Neutrophil (primary cell): ENCODE data around the gene LCE2D.
"Not testable (repeated sequence)": the region's sequence is repeated elsewhere in the genome, so short reads cannot be mapped to it uniquely, and the experiment has no call there.

ENCODE experiments used
- H3K27ac ChIP-seq: fragments of 200-600 bp; sonication (generic); 2 replicates; pipeline ENCODE4 v1.5.1; 2016; ENCODE audit warnings: mild to moderate bottlenecking, moderate library complexity
- H3K27me3 ChIP-seq: fragments of 200-600 bp; sonication (generic); 2 replicates; pipeline ENCODE4 v1.6.0; 2016; ENCODE audit warnings: mild to moderate bottlenecking
- H3K36me3 ChIP-seq: fragments of 200-600 bp; sonication (generic); 2 replicates; pipeline ENCODE4 v1.5.1; 2017
- H3K4me1 ChIP-seq, 2 experiments: fragments of 200-600 bp in 1 of 2; sonication (generic) in 1 of 2; 1 replicate in 1 of 2; 2 replicates in 1 of 2; pipeline versions ENCODE4 v1.5.1 to v1.6.1; 2013 to 2016; ENCODE audit warnings: low read depth in 1 of 2, low read length in 1 of 2, mild to moderate bottlenecking in 1 of 2, moderate library complexity in 1 of 2; ENCODE audit not compliant: control insufficient read depth in 1 of 2, insufficient read depth in 1 of 2
- H3K4me3 ChIP-seq, 2 experiments: fragments of 200-600 bp in 1 of 2; sonication (generic) in 1 of 2; 1 replicate in 1 of 2; 2 replicates in 1 of 2; pipeline ENCODE4 v1.5.1; 2013 to 2016; ENCODE audit warnings: low read depth in 1 of 2, low read length in 1 of 2, mild to moderate bottlenecking in 1 of 2, moderate library complexity in 1 of 2
- H3K9me3 ChIP-seq: fragments of 200-600 bp; sonication (generic); 2 replicates; pipeline ENCODE4 v1.5.1; 2016
- TF ChIP-seq, protein P1 (sequence below): fragments of 200-600 bp; sonication (generic); IDR thresholded peaks from 2 replicates; pipeline ENCODE4 v1.5.1; 2016; ENCODE audit warnings: antibody characterized with exemption

The LCE2D gene

DNA sequence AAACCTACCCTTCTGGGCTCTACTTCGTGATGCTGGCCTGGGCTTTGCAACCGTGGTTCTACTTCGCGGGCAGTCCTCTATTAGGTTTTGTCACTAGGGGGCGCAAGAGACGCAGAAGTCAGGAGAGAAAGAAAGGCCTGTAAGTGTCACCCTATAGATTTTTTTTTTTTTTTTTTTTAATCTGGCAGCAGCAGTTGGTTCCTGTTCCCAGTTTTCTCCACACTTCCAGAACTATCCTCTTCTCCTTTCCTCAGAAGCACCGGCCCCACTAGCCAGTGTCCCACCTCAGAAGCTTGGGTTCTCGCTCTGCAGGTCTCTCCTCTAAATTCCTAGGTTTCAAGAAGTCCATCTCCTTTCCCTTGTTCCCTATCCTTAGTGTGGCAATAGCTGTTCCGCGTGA lies 9.1 kb upstream of the LCE2D start:
- TF ChIP-seq, protein P1, sequence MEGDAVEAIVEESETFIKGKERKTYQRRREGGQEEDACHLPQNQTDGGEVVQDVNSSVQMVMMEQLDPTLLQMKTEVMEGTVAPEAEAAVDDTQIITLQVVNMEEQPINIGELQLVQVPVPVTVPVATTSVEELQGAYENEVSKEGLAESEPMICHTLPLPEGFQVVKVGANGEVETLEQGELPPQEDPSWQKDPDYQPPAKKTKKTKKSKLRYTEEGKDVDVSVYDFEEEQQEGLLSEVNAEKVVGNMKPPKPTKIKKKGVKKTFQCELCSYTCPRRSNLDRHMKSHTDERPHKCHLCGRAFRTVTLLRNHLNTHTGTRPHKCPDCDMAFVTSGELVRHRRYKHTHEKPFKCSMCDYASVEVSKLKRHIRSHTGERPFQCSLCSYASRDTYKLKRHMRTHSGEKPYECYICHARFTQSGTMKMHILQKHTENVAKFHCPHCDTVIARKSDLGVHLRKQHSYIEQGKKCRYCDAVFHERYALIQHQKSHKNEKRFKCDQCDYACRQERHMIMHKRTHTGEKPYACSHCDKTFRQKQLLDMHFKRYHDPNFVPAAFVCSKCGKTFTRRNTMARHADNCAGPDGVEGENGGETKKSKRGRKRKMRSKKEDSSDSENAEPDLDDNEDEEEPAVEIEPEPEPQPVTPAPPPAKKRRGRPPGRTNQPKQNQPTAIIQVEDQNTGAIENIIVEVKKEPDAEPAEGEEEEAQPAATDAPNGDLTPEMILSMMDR, result no peak
- H3K36me3 ChIP-seq, result no peaks in the 10 kb centered on the region
- no peak overlapping the region for H3K4me3 ChIP-seq
- H3K27me3 ChIP-seq, result peaks cover 46% of the 10 kb centered on the region
- no peak overlapping the region for H3K27ac ChIP-seq
- H3K9me3 ChIP-seq, result no peaks in the 10 kb centered on the region
- no peaks in the 10 kb centered on the region for H3K4me1 ChIP-seq

DNA sequence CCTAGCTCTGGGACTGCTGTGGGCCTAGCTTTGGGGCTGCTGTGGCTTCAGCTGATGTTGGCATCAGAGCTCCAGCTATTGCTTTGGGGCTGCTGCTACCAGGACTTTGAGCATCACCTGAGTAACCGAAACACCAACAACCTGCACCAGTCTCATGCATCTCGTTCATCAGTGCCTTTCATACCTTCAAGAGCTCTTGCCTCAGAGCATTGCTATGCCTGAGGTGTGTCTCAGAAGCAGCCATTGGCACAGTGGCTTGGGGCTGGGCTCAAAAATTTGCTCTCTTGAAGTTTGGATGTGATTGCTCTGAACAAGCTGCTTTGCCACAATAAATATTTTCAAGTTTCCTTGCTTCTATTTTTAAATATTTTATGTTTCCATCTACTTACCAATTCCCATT lies 6.7 kb upstream of the LCE2D start:
- TF ChIP-seq, protein P1, result no peak
- Histone ChIP-seq H3K9me3 (no peaks in the 10 kb centered on the region), H3K4me3 (no peak overlapping the region), H3K27me3 (peaks cover 27% of the 10 kb centered on the region), H3K4me1 (no peaks in the 10 kb centered on the region), H3K36me3 (no peaks in the 10 kb centered on the region), H3K27ac (no peak overlapping the region)

DNA sequence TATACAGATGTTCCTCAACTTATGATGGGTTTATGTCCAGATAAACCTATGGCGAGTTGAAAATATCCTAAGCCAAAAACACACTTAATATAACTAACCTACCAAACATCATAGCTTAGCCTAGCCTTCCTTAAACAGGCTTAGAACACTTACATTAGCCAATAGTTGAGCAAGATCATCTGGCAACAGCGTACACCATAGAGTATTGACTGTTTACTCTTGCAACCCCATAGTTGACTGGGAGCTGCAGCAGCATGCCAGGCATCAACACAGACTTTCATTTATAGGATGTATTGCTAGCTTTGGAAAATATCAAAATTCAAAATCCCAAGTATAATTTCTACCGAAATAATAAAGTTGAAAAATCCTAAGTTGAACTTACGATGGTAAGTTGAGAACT lies 5.5 kb upstream of the LCE2D start:
- Histone ChIP-seq H3K4me3 (no peak overlapping the region), H3K27me3 (peaks cover 15% of the 10 kb centered on the region), H3K9me3 (no peaks in the 10 kb centered on the region), H3K4me1 (no peaks in the 10 kb centered on the region), H3K27ac (no peak overlapping the region), H3K36me3 (no peaks in the 10 kb centered on the region)
- TF ChIP-seq, protein P1, result no peak

DNA sequence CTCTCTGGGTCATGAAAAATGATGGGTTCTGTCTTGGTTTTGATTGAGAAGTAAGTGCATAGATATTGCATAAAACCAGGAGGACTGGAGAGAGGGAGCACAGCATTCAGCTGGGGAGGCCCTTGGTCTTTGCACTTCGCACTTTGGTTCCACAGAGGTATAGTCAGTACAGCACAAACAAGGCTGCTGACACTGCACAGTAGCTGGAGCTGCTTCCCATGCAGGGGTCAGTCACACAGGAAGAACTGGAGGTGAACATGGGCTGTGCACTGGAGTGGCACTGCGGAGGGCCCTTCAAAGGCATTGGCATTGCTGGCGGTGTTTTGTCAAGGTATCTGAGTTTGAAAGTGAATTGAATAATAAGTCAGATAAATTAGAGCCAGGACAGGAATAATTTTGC lies 4.5 kb upstream of the LCE2D start:
- Histone ChIP-seq H3K27ac (no peak overlapping the region), H3K4me3 (no peak overlapping the region), H3K9me3 (no peaks in the 10 kb centered on the region), H3K27me3 (peaks cover 7% of the 10 kb centered on the region), H3K36me3 (no peaks in the 10 kb centered on the region), H3K4me1 (no peaks in the 10 kb centered on the region)
- TF ChIP-seq, protein P1, result no peak

DNA sequence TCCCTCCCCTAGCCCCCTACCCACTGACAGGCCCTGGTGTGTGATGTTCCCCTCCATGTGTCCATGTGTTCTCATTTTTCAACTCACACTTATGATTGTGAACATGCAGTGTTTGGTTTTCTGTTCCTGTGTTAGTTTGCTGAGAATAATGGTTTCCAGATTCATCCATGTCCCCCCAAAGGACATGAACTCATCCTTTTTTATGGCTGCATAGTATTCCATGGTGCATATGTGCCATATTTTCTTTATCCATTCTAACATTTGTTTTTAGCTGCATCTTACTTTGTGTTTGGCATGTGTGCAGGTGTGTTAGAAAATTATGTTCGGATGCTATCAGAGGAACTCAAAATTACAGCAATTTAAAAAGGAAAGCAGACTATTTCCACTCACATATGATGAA lies 3.0 kb downstream of the LCE2D start:
- H3K4me1 ChIP-seq, H3K4me3 ChIP-seq, H3K9me3 ChIP-seq, H3K27me3 ChIP-seq, H3K27ac ChIP-seq, H3K36me3 ChIP-seq: not testable (repeated sequence)

DNA sequence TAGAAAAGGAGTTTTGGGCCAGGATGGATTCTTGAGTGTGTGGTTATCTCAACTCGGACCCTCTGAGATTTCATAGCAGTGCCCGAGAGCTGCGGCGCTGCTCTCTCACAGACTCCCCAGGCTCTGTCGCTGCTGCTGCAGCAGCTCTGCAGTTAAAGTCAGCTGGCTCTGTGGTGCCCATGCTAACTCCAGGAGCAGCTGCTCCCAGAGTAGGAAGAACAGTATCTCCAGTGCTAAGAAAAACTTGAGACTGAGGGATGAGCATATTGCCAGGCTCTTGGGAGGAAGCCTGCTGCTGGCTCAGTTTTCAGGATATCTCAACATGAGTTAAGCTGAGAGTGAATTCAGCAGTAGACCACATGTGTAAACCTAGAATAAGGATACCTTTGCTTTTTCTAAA lies 4.5 kb downstream of the LCE2D start:
- Histone ChIP-seq H3K4me3 (no peak overlapping the region), H3K27me3 (peaks cover 6% of the 10 kb centered on the region), H3K4me1 (no peaks in the 10 kb centered on the region), H3K27ac (no peak overlapping the region), H3K9me3 (no peaks in the 10 kb centered on the region), H3K36me3 (no peaks in the 10 kb centered on the region)
- TF ChIP-seq, protein P1, result no peak
